Measurements from ENCODE around the gene MRPL21. TPM values are rescaled to one million over a fixed set of nuclear protein-coding genes. Genes with fewer than 3 reads are reported as not detected.

MRPL21 gene
- total and polyA plus RNA-seq, 2 experiments from 2014 or later, result 22.6 to 122 TPM

DNA sequence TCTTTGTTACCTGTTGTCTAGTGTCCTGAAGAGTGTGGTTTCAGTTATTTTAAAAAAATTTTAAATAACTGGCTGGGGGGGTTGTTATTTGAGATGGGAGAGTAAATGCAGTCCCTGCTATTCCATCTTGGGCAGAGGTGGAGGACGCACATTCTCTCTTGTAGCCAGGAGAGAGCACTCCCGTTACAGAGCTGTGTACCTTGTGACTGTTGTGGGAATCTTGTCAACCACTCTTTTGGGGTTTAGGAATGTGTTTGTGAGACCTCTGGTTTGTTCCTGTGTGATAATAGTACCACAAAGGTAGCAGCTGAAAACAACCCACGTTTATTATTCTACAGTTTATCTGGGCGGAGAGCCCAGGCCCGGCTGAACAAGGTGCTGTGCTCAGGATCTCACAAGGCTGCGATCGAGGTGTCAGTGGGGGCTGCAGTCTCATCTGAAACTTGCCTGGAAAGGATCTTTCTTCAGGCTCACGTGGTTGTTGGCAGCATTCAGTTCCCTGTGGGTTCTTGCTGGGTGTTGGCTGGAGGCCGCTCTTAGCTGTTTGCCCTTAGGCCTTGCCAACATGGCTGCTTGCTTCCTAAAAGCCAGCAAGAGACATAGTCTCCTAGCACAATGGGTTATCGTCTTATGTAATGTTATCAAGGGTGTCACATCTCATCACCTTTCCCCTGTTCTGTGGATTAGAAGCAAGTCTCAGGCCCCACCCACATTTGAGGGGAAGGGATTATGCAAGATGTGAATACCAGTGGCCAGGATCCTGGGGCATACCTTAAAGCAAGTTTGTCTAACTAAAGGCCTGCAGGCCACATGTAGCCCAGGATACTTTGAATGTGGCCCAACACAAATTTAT lies 20.7 kb upstream of the MRPL21 start:
- Histone ChIP-seq H3K4me1 (ENCODE audit: insufficient read depth) (no peaks in the 10 kb centered on the region), H3K4me3 (no peak overlapping the region), H2AFZ (no peak overlapping the region), H3F3A (ENCODE audit: insufficient read depth) (no peaks in the 10 kb centered on the region), H3K4me2 (ENCODE audit: unreplicated experiment) (no peak overlapping the region), H3K27me3 (replicated peaks; ENCODE audit: insufficient read depth) (no peaks in the 10 kb centered on the region), H4K20me1 (ENCODE audit: insufficient read depth) (no peaks in the 10 kb centered on the region), H3K9ac (no peak overlapping the region), H3K9me2 (ENCODE audit: insufficient read depth) (no peaks in the 10 kb centered on the region), H3K79me2 (ENCODE audit: insufficient read depth) (no peaks in the 10 kb centered on the region), H3K27ac (no peak overlapping the region), H3K9me3 (ENCODE audit: low read depth) (no peaks in the 10 kb centered on the region), H3K36me3 (ENCODE audit: low read depth) (peaks cover 42% of the 10 kb centered on the region)
- in situ Hi-C loops (cut with MboI), result no loop called here
- no peak for DNase-seq
- no peak for TF ChIP-seq EZH2phosphoT487 (IDR thresholded peaks at IDR 0.05; ENCODE audit: insufficient read depth, low read depth)
- TF ChIP-seq EZH2 (IDR thresholded peaks at IDR 0.05; ENCODE audit: insufficient read depth, poor library complexity, severe bottlenecking), result no peak
- WGBS, 2 experiments (ENCODE audit: low coverage in 1 of 2, low lambda C conversion rate in 2 of 2, missing lambda C conversion rate in 2 of 2), result 91% methylated on average over 10 of the region's 10 CpGs

DNA sequence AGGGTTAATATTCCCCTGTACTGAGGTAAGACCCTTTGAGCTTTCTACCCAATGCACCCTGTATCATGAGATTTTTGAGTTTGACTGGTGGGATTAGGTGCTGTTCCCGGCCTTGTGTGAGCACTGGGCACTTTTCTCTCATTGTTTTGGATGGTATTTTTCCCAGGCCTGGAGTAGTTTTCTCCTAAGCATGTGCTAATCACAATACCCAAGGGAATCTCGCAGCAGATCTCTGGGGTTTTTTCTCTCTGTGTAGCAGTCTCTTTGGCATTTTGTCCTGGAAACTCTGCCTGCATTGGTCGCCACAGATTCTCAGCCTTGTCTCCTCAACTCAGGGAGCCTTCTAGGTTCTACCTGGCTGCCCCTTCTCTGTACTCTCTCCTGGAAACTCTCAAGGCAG lies 20.0 kb upstream of the MRPL21 start:
- H3K36me3 ChIP-seq (ENCODE audit: low read depth), result peaks cover 42% of the 10 kb centered on the region
- DNase-seq, result no peak
- 96 to 97% methylated on average over 3 of the region's 3 CpGs for WGBS, 2 experiments (ENCODE audit: low coverage in 1 of 2, low lambda C conversion rate in 2 of 2, missing lambda C conversion rate in 2 of 2)
- H3K4me1 ChIP-seq (ENCODE audit: insufficient read depth), result no peaks in the 10 kb centered on the region
- H3K4me3 ChIP-seq, result no peak overlapping the region
- no peak for TF ChIP-seq EZH2 (IDR thresholded peaks at IDR 0.05; ENCODE audit: insufficient read depth, poor library complexity, severe bottlenecking)
- TF ChIP-seq EZH2phosphoT487 (IDR thresholded peaks at IDR 0.05; ENCODE audit: insufficient read depth, low read depth), result no peak
- no peaks in the 10 kb centered on the region for H3F3A ChIP-seq (ENCODE audit: insufficient read depth)
- no peaks in the 10 kb centered on the region for H4K20me1 ChIP-seq (ENCODE audit: insufficient read depth)
- H3K27me3 ChIP-seq (replicated peaks; ENCODE audit: insufficient read depth), result no peaks in the 10 kb centered on the region
- no peaks in the 10 kb centered on the region for H3K9me2 ChIP-seq (ENCODE audit: insufficient read depth)
- no peaks in the 10 kb centered on the region for H3K9me3 ChIP-seq (ENCODE audit: low read depth)
- in situ Hi-C loops (cut with MboI), result no loop called here
- no peak overlapping the region for H2AFZ ChIP-seq
- H3K9ac ChIP-seq, result no peak overlapping the region
- no peak overlapping the region for H3K4me2 ChIP-seq (ENCODE audit: unreplicated experiment)
- H3K79me2 ChIP-seq (ENCODE audit: insufficient read depth), result no peaks in the 10 kb centered on the region
- no peak overlapping the region for H3K27ac ChIP-seq

DNA sequence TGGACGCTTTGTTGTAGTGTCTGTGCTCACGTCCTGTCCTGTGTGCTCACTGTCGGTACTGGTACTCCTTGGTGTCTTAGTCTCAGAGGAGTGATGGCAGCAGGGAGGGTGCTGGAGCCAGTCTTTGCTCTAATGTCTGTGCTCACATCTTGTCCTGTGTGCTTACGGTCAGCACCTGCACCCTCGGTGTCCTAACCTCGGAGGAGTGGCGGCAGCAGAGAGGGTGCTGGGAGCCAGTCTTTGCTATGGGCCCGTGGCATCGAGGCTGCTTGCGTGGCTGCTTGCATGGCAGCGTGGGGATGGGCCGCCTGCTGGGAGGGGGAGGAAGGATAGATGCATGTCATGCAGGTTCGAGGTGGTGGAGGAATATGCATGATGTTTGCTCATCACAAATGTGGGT lies 12.8 kb upstream of the MRPL21 start:
- in situ Hi-C loops (cut with MboI), result no loop called here
- Histone ChIP-seq H3K4me1 (ENCODE audit: insufficient read depth) (no peaks in the 10 kb centered on the region), H2AFZ (no peak overlapping the region), H3K27ac (no peak overlapping the region), H3K9me3 (ENCODE audit: low read depth) (no peaks in the 10 kb centered on the region), H3K4me3 (no peak overlapping the region), H3K4me2 (ENCODE audit: unreplicated experiment) (no peak overlapping the region), H3K27me3 (replicated peaks; ENCODE audit: insufficient read depth) (no peaks in the 10 kb centered on the region), H3K79me2 (ENCODE audit: insufficient read depth) (no peaks in the 10 kb centered on the region), H3K9me2 (ENCODE audit: insufficient read depth) (no peaks in the 10 kb centered on the region), H3K36me3 (ENCODE audit: low read depth) (peaks cover 13% of the 10 kb centered on the region), H3F3A (ENCODE audit: insufficient read depth) (no peaks in the 10 kb centered on the region), H3K9ac (no peak overlapping the region), H4K20me1 (ENCODE audit: insufficient read depth) (no peaks in the 10 kb centered on the region)
- TF ChIP-seq EZH2 (IDR thresholded peaks at IDR 0.05; ENCODE audit: insufficient read depth, poor library complexity, severe bottlenecking) (no peak), EZH2phosphoT487 (IDR thresholded peaks at IDR 0.05; ENCODE audit: insufficient read depth, low read depth) (no peak)
- WGBS, 2 experiments (ENCODE audit: low coverage in 1 of 2, low lambda C conversion rate in 2 of 2, missing lambda C conversion rate in 2 of 2), result 83 to 86% methylated on average over 13 of the region's 13 CpGs
- no peak for DNase-seq

DNA sequence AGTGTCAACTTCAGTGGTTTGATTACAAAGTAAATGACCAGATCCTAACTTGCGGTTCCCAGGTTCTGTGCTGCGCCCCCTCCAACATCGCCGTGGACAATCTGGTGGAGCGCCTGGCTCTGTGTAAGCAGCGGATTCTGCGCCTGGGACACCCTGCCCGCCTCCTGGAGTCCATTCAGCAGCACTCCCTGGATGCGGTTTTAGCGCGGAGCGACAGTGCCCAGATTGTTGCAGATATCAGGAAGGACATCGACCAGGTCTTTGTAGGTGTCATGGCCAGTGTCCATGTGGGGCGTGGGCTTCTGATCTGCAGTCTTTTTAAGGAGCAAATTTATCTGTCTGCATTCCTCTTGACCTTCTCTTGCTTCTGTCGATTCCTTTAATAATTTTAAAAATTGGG lies 11.1 kb upstream of the MRPL21 start:
- H2AFZ ChIP-seq, result no peak overlapping the region
- DNase-seq, result no peak
- H3K9me2 ChIP-seq (ENCODE audit: insufficient read depth), result no peaks in the 10 kb centered on the region
- 99% methylated on average over 15 of the region's 15 CpGs for WGBS, 2 experiments (ENCODE audit: low coverage in 1 of 2, low lambda C conversion rate in 2 of 2, missing lambda C conversion rate in 2 of 2)
- H3F3A ChIP-seq (ENCODE audit: insufficient read depth), result no peaks in the 10 kb centered on the region
- H3K4me1 ChIP-seq (ENCODE audit: insufficient read depth), result no peaks in the 10 kb centered on the region
- H3K9ac ChIP-seq, result no peak overlapping the region
- no peaks in the 10 kb centered on the region for H3K9me3 ChIP-seq (ENCODE audit: low read depth)
- no peak overlapping the region for H3K4me3 ChIP-seq
- H4K20me1 ChIP-seq (ENCODE audit: insufficient read depth), result no peaks in the 10 kb centered on the region
- H3K36me3 ChIP-seq (ENCODE audit: low read depth), result peaks cover 20% of the 10 kb centered on the region
- TF ChIP-seq EZH2phosphoT487 (IDR thresholded peaks at IDR 0.05; ENCODE audit: insufficient read depth, low read depth), result no peak
- TF ChIP-seq EZH2 (IDR thresholded peaks at IDR 0.05; ENCODE audit: insufficient read depth, poor library complexity, severe bottlenecking), result no peak
- no peak overlapping the region for H3K4me2 ChIP-seq (ENCODE audit: unreplicated experiment)
- no peaks in the 10 kb centered on the region for H3K79me2 ChIP-seq (ENCODE audit: insufficient read depth)
- no peaks in the 10 kb centered on the region for H3K27me3 ChIP-seq (replicated peaks; ENCODE audit: insufficient read depth)
- in situ Hi-C loops (cut with MboI), result no loop called here
- H3K27ac ChIP-seq, result no peak overlapping the region

All from GM23248 (cell line).